ENCODE results near the gene GREM1.

GREM1 gene

DNA sequence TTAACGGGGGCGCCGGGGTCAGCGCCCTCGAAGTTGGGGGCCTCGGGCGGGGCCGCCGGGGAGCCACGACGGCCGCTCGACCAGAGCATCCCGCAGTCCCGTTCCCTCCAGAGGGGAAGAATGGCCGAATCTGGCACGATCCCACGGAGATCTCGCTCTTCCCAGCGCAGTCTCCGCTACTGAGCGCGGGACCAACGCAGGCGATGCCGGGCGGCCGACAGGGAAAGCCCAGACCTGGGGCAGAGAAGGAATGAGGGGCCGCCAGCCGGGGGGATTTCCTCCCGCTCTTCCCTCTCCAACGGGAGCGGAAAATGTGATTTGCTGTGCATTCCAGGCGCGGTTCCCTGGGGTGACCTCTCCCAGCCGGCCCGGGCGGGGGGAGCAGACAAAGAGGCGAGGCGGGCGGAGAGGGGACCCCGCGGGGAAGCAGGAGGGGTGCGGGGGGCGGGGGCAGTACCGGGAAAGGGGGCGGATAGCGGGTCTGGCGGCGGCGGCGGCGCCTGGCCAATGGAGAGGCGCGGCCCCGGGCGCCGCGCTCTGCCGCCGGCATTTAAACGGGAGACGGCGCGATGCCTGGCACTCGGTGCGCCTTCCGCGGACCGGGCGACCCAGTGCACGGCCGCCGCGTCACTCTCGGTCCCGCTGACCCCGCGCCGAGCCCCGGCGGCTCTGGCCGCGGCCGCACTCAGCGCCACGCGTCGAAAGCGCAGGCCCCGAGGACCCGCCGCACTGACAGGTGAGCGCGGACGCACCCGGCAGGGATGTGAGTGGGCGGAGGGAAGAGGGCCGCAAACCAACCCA is at the start of gene GREM1:
TSS of gene GREM1 (plus strand) at position 579 of the 801 bp plus-strand sequence. CDS start 12,687 bp downstream, outside the sequence.
- no peak for DNase-seq

DNA sequence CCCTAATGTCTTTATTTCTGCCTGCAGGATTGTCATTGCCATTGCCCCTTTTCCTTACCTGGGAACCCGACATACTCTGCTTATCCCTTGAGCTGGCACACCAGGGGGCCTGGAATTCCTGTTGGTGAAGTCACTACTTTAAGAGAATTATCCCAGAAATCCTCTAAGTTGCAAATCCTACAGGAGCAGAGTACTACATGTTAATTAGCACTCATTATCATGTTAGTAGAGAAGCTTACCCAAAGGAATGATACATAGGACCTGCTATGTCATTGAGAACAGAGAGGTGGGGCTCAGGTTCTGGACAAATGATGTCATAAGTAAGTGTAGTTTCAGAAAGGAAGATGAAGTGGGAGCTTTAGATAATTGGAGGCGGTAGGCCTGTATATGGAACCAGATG is 48.9 kb upstream of the GREM1 start:
- DNase-seq, result no peak

DNA sequence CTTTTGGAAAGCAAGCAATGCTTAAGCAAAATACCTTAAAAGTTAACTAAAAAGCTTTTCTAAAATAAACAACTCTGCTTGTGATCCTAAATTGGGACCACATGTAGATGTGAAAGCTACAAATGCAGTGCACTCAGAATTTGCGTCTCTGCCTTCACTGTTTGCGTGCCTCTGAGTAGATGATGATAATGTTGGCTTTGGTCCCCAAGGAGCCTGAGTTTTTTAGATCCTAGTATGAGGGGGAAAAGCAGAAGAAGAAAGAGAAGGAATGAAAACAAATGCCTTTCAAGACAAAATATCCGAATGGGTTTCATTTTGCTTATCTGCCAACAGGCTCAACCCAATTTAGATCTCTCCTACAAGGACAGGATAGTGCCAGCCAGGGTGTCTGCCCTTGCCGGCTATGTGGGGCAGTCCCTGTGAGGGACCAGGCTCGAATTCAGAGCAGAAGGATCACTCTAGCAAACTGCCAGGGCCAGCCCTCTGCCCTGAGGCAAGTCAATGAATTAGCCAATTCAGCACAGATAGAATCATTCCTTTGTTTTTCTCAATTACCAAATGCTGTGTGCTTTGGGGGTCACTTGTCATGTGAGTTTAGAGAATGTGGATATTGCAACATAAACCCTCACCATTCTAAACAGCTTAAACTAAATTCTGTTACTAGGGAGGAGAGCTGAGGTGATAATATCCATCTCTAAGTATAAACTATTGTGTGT is 47.8 kb upstream of the GREM1 start:
- no peak for DNase-seq

DNA sequence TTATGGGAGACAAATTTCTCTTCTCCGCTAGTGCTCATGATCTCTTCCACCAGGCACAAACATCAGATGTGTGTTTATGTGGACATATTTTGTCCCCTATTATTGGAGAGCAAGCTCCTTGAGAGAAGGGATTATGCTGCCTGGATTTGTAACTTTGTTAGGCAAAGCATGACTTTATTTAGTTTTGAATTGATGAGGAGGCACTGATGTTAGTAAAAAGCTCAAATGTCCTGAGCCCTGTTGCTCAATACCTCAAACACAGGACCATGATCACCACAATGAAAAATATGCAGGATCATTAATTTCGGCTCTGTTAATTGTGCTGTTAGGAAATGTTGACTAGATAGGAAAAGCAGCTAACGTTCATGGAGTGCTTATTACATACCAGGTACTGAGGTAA is 47.2 kb upstream of the GREM1 start:
- DNase-seq, result no peak

DNA sequence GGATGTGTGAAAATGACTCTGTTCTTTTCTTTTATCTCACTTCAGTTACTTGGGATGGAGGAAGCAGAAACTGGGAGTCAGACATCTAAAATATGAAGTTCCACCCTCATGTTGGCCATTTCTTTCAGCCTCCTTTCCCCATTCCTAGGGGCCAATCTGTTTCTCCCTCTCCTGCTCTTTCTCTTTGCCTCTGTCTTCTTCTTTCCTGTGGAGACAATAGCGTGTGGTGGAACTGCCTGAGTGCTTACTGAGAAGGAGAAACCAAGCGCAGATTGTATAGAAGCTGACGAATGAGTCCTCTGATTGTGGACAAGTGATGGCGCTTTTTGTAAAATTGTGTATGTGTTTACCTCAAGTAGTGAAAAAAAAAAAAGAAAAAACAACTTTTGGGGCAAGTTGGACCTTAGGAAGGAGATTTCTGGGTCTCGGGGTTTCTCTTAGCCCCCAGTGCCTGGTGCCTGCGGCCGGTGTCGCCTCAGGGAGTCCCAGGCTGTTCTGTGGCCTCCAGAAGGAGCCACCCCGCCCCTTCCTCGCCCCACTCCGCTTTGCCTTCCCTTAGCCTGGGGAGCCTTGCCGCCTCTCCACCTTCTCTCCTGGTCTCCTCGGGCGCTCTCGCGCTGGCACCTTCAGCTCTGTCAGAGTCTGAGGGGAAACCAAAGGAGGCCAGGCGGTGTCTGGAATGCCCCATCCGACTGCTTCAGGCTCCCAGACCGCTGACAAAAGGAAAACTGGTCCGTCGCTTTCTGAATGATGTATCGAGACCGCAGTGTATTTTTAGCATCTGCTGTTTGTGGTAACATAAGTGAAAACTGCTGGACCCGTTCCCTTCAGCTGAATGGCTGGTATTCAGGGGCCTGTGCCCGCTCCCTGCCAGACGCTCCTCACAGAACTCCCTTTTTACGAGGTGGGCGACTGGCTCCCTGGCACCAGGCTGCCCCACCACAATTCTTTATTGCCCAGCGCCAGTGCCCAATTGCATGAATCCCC is 46.2 kb upstream of the GREM1 start:
- DNase-seq, result no peak

DNA sequence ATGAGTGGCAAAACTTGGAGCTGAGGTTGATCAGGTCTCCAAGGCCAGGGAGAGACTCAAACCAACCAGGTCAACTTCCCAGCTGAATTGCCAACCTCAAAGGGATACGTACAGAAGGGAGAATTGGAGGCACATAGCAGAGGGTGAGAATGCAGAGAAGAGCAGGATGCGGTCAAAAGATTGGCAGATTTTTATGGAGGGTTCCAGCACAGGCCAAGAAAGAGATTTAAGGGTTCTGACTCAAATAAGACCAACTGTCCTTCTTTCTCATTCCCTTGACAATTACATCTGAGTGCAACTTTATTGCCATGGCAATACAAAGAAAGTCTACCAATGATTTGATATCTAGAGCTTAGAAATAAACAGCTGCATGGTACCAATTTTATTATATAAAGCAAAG is 43.1 kb upstream of the GREM1 start:
- DNase-seq, result no peak

DNA sequence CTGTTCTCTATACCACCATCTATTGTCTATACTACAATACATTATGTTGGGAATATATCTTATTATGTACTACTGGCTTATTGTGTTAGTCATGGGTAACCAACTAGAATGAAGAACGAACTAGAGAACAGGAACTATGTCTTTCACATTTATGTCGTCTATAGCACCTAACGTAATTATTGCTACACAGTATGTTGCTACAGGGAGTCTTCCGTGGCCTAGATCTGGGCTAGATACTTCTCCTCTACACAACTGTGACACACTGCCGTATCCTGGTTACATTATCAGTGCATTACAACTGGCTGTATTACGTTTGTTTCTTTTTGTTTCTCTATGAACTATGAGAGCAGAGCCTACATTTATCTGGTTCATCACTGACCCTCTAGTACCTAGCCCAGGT is 42.3 kb upstream of the GREM1 start:
- DNase-seq, result no peak

DNA sequence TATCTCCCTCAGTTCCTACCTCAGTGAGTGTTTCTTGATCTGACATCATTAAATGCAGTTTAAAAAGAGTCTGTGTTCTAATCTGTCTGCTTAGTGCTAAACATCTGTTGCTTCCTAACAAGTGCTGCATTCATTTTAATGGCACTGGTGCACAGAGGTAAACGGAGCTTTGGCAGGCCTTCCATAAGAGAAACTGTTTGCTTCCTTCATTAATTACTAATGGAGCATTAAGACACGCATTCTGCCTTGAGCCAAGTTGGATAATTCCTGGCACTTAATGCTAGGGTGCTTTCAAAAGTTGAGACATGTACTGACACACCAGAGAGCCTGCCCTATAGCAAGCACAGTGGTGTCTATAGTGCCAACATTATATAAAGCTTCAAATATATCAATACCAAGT is 41.6 kb upstream of the GREM1 start:
- no peak for DNase-seq

DNA sequence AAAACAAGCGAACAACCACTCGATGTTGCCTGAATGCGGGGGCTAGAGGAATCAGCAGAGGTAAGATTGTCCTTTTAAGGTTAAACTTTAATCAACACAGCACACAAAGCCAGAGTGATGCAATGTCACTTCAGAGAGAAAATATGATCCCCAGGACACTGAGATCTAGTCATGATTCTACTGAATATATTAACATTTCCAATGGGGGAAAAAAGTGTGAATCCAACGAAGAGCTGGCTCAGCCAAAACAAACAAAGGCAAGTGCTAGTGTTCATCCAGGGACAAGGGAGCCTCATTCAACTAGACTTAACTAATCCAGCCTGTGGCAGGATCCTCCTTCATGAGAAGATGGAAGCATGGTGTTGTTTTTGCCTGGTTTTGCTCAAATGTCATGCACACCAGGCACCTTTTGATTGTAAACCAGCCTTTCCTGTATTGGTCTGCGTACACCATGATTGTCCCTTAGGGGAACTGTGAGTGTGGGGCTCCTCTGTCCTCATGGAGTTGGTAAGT is 40.5 kb upstream of the GREM1 start:
- no peak for DNase-seq

DNA sequence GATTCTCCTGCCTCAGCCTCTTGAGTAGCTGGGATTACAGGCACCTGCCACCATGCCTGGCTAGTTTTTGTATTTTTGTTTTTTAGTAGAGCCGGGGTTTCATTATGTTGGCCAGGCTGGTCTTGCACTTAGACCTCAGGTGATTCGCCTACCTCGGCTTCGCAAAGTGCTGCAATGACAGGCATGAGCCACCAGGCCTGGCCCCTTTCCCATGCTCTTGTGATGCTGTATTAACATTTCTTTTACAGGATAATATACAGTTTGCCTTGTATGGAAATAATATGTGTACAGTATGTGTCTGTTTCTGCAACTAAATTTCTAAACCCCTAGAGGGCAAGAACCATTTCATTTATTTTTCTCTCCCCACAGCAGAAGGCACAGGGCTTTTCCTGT is 38.5 kb upstream of the GREM1 start:
- DNase-seq, result no peak

DNA sequence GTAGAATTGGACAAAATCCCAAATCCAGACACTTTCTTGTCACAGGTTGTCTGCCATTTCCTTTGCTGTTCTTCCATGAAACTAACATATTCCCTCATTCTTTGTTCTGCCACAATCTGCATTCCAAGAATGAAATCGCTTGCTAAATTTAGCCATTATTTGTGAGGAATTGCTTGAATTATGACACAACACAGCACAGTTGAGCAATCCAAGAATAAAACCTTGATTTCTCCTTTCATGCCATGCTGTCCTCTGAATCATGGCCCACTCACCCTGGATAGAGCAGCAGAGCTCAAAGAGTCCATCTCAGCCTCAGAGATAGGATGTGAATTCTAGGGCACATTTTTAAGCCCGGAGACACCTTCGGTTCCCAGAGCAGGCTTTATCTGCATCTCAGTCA is 35.2 kb upstream of the GREM1 start:
- no peak for DNase-seq

DNA sequence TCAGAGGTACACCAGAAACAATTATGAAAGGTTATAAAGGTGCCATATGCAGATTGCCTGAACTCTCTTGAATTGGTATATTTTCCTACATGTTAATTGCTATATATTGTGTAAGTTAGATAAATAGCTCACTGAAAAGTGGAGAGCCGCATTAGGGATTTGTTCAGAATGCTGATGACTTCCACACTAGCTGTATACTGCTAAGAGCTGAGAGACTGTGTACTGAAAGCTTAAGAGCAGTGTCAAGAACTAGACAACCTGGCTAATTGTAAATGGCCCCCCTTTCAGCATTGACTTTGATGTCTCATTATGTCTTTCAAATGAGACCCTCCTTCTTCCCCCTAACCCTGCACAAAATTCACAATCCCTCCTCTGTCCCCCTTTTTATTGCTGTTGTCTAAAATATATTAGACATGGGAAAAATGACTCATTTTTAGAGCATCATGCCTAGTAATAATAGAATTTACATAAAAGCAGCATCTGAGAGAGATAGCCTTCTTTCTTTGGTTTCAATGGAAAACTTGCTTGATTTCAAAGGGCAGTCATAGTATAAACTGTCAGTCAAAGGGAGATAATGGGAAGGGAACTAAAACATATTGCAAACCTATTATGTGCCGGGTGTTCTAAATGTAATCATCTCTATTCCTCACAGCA is 34.7 kb upstream of the GREM1 start:
- no peak for DNase-seq

DNA sequence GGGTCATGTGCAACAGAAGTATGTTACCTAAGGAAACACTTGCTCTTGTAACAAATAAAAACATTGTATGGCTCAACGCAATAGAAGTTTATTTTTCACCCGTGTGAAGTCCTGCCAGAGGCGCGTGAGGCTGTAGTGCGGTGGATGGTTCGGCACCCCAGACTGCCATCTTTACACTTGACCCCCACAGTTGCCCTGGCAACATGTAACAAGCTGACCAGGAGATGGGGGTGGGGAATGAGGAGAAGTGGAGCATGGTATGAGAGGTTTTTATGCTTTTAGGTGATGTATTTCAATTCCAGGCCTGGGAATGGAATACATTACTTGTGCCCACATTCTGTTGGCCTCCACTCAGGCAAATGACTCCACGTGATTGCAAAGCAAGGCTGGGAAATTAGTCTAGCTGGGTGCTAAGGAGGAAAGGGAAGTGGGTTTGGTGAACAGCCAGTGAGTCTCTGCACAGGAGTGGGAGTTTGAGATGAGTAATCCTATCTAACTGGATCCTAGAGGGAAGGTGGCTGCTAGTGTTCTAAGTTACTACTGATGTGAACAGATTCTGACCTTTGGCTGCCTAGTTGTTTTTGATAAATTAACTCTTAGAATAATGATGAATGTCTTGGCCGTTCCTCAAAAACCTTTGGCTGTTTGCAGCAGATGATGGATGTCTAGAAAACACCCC is 33.8 kb upstream of the GREM1 start:
- DNase-seq, result no peak

DNA sequence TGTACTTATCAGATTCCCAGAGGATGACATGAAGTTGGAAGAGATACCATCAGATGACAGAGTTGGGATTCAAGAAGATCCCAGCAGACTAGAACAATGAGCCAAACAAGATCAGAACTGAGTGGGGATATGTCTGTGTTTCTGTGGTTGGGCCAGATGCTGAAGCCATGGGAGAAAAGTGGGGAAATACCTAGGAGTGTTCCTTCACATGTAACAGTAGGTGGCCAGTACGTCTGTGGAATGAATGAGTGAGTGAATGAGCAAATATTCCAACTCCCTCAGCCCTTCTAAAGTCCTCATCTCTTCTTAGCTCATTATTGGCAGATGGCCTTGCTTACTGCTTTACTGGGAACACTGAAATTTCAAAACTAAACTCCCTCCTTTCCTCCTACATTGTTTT is 32.2 kb upstream of the GREM1 start:
- DNase-seq, result no peak

DNA sequence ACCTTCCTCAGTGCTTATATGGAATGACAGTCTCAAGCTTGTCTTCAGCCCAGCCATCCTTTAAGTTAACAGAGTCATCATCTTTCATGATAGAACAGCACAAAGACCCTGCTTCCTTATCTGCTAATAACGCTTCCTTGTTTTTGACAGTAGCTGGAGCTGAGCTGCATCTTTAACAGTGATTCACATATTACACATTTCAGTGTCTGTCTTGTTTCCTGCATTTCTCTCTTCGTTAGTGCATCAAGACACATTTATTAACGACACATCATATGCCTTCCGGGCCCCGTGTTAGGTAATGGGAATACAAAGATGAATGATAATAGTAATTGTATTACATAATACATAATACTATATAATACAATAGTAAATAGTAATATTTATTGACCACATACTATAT is 30.2 kb upstream of the GREM1 start:
- DNase-seq, result no peak

DNA sequence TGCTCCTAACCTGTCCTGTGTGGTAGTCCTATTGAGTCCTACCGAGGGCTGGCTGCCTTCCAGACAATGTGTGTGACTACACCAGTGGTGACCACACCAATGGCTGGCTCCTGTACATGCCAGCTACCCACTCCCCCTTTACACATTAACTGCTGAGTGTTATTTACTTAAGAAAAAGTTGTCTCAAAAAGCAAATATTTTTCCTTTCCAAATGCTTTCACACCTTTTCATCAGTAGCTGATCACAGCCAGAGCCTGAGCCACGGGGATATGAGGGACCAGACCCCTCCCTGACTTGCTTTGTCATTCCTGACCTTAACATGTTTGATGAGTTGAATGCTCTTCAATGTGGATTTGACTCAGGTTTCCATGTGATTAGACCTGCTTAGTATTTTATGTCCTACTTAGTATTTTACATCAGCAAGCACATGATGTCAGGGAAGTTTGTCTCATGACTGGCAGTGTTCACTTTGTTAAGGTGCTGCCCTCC is 29.6 kb upstream of the GREM1 start:
- no peak for DNase-seq

DNA sequence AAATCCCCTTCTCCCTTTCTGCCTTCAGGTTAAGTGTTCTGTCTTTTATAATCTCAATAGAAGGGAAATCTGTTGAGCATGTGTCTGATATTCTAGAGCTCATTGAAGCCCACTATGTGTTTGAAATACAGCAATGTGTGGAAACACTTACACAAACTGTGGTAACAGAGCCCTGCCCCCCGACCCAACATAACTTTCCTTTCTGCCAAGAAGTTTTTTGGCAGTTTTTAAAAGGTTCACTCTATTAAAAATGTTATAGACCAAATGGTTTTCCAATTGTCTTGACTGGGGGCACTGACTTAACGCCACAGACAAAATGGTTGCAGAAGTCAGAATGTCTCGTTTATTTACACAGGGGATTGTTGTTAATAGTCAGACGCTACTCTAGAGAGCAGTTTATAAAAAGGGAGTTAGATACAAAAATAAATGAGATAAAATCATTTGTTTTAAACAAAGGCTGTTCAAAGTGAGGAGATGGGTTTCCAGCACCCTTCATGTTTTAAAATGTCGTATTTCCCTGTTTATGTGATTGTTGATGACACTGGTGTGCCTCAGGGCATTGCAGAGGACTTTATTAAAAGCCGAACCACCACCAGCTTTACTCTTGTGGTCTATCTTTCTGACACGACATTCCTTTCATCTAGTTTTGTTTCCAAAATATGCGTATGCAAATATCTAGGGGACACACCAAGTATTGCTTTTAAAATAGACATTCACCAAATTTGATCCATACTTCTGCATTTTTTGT is 26.7 kb upstream of the GREM1 start:
- no peak for DNase-seq

DNA sequence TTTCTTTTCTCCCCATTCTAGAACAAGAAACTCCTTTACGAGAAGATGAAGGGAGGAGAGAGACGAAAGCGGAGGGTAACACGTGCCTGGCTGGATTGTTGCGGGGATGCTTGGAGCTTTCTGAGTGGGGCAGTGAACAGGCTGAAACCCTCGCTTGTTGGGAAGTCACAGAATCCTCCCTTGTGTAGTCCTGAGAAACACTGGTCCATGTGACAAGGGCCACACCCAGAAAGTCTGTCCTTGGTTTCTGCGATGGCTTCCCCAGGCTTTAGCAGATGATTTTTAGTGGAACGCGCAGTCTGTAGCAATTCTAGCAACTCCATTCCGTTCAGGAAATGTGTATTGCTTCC is 26.1 kb upstream of the GREM1 start:
- no peak for DNase-seq

DNA sequence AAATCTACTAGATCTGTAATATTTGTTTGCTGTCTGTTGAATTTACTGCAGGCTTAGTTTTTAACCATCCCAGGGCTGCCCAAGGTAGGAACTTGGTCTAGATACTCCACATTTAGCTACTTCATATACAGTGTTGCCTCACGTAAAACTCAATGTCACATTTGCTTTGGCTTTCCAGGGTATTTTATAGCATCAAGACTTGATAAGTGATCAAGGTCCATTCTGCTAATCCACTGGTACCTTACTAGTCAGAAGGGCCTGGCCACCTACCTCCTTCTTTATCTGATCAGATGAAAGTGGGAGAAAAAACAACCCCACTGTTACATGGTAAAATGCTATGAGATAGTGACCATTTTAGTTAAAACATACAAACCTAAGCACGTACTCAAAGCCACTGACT is 25.5 kb upstream of the GREM1 start:
- no peak for DNase-seq

DNA sequence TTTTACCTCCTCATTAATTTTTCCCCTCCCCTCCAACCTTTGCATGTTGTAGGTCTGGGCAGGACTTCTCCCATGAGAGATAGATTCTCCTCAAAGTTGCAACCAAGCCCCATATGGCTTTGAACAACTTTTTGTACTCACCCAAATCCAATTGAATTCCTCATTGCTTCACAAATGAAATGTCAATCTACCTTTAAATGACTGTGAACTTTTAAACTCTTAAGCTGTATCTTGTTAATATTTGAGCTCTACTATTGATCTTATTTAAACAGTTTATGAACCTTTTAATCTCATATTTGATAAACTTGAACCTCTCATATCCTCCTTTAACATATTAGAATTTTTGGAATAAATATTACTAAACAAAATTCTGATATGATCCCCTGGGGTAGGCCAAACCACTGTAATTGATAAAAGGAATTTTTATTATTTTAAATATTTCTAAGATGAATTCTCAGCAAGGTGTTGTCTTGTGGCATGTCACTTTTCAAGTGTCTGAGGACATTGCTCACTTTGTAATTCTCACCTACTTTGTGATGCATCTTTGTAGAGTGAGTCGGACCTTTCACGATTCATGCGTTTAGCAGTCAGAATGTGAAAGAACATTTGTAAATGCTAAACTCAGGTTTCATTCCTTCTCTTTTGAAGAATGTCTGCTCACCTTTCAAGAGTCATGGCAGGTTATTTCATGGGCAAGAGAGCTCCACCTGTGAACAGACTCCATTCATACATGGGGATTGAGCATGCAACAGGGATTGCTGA is 23.4 kb upstream of the GREM1 start:
- no peak for DNase-seq

Data from activated effector memory CD4-positive, alpha-beta T cell treated with Interleukin-2 at 50 U/mL for 16 hours (primary cell).